HG03520 (cell line): ENCODE results near the gene C10orf90.
"Not testable (repeated sequence)": the region's sequence is repeated elsewhere in the genome, so short reads cannot be mapped to it uniquely, and the experiment has no call there.

Source experiments
- ATAC-seq: cut with Tn5 transposase; IDR thresholded peaks from one replicate; pipeline ENCODE4 v1.9.1; 2021; ENCODE audit warnings: mild to moderate bottlenecking, moderate library complexity; ENCODE audit not compliant: unreplicated experiment

The C10orf90 gene

DNA sequence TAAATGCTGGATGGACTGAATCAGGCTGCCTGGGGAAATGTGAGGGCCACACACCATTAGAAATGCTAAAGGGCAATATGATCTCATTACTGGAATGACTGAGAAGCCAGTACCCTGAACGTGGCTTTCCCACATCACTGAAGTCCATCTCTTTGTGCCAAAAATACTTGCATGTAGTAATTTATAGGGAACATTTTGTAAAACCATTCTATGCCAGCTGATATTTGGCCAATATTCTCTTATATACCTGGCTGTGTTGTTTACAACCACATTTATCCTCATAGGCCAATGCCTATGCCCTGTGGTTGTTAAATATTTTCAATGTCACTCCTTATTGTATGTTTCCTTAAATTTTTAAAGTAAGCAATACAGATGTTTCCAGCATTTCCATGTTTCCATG lies 111.6 kb downstream of the C10orf90 start:
- ATAC-seq: no peak

DNA sequence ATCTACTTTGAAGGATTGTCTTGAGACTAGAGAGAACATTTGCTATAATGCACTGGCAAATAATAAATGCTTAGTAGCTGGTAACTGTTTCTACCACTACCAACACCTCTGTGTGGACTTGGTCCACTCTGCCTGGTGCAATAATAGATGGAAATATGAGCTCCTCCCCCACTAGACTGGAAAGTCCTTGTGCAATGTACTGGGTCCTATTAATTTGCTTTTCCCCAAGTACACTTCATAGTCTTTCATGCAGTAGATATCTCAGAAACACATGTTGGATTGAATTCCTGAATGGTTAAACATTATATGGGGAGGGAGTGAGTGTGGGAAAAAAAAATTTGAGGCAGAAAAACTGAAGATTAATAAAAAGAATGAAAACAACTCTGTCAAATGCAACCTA lies 119.3 kb downstream of the C10orf90 start:
- no peak for ATAC-seq

DNA sequence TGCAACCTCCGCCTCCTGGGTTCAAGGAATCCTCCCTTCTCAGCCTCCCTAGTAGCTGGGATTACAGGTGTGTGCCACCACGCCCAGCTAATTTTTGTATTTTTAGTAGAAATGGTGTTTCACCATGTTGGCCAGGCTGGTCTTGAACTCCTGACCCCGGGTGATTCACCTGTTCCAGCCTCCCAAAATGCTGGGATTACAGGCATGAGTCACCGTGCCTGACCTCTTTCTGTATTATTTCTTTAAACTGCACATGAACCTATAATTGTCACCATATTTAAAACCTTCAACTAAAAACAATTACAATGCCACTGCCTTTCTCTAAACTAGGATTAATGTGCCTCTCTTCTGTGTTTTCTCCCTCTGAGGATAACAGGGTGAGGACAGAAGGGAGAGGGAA lies 119.9 kb downstream of the C10orf90 start:
- not testable (repeated sequence) for ATAC-seq

DNA sequence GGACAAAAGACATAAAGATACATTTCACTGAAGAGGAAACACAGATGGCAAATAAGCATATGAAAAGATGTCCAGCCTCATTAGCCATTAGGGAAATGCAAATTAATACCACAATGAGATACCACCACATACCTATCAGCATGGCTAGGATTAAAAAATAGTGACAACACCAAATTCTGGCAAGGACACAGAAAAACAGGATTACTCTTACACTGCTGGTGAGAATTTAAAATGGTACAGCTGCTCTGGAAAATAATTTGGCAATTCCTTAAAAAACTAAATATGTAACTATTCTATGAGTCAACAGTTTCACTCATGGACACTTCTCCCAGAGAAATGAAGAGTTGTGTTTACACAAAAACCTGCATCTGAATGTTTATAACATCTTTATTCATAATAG lies 121.1 kb downstream of the C10orf90 start:
- ATAC-seq: no peak

DNA sequence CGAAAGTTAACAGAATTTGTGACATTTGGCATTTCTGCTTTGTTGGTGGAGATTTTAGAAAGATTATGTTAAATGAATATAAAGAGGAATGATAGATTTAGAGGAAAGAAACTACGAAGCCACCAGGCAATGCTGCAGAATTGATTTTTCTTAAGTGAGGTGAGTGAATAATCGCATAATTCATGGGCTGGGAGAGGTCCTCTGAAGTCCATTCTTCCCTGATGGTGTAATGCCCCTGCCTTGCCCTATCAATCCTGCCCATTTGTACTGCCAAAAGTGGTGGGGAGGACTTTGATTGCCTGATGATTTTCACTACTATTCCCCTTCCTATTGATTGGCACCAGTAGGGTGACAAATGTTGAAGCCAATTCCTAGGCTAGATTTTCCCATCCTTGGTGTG lies 125.9 kb downstream of the C10orf90 start:
- no peak for ATAC-seq

DNA sequence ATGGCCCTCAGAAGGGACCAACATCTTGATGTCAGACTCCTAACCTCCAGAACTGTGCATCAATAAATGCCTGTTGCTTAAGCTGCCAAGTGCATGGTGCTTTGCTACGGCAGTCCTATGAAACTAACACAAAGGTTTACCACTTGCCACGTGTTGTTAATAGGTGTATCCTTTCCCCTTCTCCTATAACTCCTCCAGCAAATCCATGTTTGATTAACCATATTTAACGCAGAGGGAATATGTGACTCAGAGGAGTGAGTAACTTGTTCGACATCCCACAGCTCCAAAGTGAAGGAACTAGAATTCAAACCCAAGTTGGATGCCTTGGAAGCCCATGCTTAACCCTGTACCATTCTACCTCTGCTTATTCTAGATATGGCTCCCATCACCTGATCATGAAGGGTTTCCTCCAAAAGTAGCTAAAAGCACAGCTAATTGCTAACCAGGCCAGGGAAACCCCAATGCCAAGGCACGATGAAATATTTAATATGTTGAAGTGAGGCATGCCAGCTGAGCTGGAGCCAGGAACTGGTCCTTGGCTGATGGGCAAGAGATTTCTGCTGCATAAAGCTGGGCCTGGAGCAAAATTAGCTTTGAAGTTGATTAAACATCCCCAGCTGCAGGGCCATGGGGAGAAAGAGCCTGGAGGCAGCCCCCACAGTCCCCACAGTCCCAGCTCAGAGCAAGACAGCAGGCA lies 131.9 kb downstream of the C10orf90 start:
- no peak for ATAC-seq

DNA sequence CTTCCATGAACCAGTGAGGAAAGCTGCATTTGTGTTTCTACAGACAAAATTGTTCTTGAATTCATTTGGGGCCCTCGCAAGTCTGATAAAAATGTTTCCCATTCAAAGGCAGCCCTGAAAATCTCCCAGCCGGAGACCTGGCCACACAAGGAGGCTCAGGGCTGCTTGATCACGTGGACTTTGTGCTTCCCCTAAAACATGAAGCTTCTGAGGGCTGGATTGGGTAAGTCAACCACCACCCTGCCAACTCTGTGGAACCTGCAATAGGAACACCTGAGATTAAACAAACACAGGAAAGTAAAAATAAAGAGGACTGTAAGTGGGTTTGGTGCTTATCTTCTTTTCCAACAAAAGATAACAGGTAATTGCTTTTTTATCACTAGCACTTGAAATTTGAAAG lies 133.8 kb downstream of the C10orf90 start:
- ATAC-seq: no peak

DNA sequence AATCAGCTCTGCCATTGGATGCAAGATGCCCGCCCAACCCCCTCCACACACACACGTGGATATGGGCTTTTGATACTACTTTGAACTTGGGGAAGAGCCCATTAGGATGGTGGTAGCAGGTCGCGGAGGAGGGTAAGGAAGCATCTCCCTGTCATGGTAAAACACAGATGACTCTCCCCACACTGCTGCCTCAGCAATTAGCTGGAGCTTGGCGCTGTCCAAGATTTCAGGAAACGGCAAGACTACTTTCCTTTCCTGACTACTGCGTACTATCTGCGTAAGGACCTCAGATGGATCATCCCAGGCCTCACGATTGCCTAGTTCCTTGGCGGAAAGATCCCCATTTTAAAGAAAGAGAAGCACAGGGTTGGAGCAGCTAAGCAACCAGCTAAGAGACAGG lies 134.3 kb downstream of the C10orf90 start:
- ATAC-seq: no peak

DNA sequence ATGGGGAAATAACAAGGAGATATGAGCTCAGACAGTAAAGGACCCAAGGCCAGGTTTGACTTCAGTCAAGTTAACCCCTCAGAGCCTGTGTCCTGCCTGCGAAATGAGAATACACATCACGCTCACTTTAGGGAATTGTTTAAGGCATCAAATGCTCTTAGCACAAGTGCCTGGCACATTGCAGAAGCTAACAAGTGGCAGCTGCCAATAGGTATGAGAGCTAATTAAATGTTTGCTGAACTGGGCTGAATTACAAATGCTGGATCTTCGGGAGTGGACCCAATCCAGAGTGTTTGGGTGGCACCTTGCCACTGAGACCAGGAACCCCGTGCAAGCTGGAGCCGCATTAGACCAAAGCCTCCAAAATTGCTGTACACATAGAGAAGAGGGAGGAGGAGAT lies 136.8 kb downstream of the C10orf90 start:
- ATAC-seq: no peak

DNA sequence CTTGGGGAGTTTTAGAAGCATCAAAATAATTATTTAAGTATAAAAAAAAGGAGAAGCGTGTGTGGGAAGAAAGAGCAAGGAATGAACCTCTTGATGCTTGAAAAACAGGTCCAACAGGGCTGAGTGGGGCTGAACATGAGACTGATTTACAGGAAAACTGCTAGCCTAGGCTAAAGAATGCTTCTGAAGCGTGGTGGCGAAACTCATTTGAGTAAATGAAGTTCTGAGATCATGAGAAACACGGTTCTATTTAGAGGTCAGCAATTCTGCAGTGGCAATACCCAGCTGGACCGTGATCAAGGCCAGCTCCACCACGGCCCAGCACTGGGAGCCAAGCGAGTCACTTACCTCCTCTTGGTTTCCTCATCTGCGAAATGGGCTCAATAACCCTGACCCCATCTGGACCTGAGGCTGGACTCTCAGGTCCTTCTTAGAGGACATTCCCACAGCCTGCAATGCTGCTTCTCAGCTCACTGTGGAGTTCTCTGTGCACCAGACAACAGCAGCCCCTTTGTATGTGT lies 142.1 kb downstream of the C10orf90 start:
- ATAC-seq: no peak

DNA sequence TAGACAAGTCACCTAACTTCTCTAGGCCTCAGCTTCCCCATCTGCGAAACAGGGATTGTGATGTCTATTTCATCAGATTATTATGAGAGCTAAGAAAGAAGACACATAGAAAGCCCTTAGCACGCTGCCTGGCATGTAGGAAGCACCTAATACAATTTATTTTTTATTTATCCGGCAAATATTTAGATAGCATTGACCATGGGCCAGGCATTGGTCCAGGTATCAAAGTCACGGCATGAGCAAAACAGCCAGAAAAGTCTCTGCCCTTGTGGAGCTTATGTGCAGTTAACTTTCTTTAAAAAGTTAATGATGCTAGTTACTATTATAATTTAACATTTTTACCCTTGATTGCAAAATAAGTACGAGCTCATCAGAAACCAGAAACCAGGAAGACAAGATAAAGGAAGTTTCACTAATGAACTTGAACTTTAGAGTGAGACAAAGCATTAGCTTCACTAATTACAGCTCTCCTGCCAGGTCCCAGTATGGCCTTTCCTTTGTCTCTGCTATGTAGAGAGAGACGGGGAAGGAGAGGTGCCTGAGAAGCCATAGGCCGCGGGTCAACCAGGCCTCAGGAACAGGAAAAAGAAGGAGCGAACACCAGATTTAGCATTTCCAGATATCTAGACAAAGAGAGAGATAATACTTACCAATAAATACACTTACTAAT lies 142.7 kb downstream of the C10orf90 start:
- ATAC-seq: no peak

DNA sequence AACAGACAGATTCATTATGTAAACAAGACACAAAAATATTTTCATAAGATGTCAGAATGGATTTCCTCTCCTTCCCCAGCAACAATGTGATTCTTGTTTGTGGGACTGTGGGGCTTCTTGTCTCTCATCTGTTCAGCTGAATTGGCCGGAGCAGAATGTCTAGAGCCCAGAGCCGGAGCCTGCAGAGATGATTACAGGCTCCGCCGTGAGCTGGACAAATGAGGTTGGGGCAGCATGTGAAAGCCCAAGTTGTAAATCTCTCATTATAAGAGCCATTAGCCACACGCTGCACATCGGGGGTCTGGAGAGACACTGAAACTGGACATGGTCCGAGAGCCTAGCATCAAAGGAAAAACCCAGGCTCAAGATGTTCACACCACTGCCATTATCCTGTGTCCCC lies 145.2 kb downstream of the C10orf90 start:
- ATAC-seq: no peak

DNA sequence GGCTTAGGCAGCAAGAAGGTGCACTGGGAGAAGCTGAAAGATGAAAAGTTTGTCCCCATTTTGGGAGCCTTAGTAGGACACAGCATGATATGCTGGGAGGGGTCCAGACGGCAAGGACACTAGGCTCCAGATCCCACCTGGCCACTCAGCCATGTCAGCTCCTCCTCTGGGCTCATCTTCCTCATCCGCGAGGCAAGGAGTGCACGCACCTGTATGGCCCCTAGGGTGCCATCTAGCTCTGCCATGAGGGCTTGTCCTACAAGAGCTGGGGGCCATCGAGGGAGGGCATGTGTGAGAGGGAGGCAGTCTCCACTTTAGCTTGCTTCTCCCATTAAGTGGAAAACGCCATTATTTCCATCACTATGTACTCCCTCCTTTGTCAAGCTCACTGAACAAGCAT lies 146.0 kb downstream of the C10orf90 start:
- no peak for ATAC-seq

DNA sequence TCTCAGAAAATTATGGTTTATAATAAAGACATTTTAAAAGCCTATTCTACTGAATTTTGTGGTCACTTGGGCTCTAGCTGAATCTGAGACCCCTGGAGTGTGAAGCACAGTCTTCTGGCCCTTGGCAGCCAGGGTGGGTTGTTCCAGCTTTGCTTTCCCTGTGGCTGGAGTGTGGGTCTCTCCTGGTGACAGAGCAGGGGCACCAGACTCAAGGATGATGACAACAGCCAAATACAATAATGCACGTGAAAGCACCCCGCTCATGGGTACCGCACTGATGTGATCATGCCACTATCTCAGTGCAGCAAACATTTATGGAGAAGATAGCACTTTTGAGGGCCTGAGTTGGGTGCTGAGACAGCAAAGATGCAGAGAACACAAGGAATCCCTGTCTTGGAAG lies 147.4 kb downstream of the C10orf90 start:
- ATAC-seq: no peak

DNA sequence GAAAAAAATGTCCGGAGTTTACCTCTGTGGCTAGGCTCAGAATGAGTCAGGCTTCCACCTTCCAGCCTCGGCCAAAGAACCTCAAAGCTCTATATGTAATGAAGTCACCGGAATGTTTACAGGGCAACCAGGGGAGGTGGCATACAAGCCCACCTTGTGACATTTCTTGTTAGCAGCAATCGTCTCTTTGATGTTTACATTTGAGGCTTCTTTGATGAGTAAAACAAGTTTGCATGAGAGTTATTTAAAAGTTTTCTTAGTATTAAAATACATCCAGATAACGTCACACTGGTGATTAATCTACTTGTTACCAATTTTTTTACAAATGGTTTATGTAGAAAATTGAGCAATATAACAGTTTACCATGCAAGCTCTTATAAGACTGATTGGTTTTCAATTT lies 149.1 kb downstream of the C10orf90 start:
- ATAC-seq: no peak

DNA sequence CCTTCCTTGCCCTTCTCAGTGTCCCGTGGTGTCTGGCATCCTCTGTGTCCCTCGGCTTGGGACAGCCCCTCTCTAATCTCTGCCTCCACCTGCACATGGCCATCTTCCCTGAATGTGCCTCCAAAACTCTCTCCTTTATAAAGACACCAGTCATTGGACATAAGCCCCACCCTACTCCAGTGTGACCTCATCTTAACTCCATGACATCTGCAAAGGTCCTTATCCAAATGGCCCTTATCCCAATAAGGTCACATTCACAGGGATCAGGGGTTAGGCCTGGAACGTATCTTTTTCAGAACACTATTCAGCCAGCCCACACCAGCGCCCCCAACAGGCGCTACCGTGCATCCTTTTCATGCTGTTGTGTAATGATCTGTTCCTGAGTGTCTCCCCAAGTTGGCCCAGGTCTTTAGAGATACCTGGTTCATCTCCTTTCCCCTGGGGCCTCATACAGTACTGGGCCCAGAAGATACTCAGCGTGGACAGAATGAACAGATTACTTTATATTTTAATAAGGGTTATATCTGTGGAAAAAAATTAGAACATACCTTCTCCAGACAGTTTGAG lies 149.7 kb downstream of the C10orf90 start:
- no peak for ATAC-seq

DNA sequence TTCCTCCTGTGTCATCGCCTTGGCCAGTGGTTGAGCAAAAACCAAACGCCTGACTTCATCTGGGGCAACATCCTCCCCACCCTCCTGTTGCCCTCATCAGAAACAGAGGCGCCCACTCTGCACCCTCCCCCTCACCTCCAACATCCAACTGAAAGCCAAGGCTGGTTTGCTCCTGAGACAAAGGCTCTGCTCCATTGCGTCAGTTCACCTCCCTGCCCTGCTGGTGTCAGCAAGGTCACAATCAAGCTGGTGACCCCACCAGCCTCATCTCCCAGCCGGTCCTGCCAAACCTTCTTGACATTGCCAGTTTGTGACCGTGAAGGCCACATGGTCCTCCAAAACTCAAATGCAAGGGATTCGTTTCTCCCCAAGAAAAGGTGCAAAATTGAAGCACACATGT lies 150.5 kb downstream of the C10orf90 start:
- ATAC-seq: no peak

DNA sequence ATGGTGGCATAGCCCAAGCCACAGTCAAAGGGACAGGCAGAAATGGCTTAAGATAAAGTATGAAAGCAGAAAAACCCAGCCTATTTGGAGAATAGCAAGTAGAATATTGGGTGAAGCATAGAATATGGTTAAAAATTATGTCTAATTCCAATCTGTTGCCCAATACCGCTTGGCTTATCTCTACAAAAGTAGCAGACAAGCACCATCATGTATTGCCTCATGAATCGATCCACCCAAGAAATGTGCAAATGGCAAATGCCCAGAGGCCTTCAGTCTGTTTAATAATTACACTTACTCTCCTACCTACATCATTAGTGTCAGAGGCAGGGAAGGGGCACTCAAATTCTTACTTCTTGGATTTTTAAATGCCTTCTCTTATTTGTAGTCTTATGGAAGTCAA lies 151.3 kb downstream of the C10orf90 start:
- ATAC-seq: no peak

DNA sequence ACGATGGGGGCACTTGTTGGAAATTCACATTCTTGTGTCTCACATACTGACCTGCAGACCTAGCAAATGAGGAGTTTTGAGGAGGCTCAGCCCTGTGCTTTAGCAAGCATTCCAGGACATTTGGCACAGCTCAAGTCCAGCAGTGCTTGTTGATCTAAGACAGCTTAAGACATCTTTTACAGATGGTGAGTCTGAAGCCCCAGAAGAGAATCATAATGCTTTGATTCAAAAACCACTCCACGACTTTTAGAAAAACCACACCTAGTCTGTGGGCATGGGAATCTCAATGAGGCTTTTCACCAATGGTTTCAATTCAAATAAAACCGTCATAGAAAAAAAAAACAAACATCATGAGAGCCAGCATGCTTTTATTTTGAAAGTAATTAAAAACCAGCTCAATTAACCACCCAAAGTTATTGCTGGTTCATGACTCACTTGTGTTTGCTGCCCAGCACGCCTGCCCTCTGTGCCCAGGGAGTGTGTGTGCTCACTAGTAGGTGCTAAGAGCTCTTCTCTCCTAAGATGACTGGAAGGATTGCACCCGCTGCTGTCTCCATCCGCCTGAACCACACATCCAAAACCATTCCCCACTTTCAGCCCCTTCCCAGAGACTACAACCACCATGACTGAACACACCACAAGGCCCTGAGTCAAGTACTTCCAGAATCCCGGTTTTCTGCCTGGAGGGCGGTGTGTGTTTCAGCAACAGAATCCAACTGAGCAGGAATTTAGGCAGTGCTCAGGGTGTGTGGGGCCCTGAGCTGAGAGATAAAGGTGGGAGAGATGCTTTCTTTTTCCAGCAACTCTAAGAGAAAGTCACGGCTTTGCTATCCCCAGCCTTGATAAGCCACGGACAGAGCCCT lies 152.0 kb downstream of the C10orf90 start:
- no peak for ATAC-seq

DNA sequence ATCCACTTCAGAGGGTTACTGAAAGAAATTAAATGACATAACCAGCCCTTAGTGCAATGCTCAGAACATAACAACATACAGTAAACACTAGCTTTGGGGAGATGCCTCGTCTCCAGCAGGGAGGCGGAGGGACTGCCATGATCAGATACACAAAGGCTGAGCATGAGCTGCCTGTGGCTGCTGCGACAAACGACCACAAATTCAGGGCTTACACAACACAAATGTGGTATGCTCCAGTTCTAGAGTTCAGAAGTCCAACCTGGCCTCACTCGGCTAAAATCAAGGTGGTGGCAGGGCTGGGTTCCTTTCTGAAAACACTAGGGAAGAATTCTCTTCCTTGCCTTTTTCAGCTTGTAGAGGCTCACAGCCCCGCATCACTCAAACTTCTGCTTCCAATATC lies 154.0 kb downstream of the C10orf90 start:
- no peak for ATAC-seq

DNA sequence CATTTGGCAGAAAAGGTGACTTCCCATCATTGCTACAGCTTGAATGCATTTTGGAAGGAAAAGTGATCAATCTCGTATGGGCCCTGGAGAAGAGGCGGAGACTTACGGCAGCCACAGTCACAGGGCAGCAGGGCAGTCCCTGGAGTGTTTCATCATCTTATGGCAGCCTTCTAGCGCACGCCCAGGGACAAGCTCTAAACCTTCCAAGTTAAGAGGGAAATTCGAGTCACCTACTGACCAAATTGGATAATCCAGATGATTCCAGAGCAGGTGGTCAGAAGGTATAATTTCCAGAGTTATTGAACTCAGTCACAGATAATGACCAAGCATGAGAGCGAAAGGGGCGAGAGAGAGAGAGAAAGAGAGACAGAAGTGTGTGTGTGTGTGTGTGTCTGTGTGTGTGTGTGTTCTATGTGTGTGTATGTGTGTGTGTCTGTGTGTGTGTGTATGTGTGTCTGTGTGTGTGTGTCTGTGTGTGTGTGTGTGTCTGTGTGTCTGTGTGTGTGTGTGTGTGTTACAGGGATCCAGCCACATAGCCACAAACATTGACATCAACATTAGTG lies 158.5 kb downstream of the C10orf90 start:
- ATAC-seq: no peak
